ENCODE measurements around the gene PREX1. TPM values are rescaled to one million over a fixed set of nuclear protein-coding genes. Genes with fewer than 3 reads are reported as not detected.

PREX1 gene
- polyA plus RNA-seq, 1 donor = 9.9 TPM

DNA sequence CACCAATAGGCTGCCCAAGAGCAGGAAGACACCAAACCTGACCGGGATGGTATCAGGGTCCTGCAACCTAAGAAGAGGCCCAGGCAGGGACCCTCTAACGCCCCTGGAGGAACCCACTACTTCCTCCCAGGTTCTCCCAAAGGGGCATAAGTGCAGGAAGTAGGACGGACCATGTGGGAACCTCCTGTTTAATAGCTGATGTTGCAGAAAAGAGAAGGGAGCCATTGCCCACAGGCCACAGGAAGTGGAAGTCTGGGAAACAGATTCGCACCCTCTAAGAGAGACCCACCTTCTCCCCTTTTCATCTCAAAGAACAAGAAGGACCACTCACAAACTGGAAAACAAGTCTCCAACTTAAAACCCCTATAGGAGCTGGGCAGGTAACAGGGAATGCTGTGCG lies 18.1 kb downstream of the PREX1 start:
- DNase-seq = no peak
- WGBS (ENCODE audit: insufficient coverage, low lambda C conversion rate) = no CpG with 5 or more reads among the region's 5 CpGs
- Histone ChIP-seq H3K36me3 (ENCODE audit: control insufficient read depth, insufficient read depth, low read length) (no peaks in the 10 kb centered on the region), H3K4me3 (ENCODE audit: low read length) (no peak overlapping the region), H3K4me1 (ENCODE audit: control insufficient read depth, insufficient read depth, low read length) (no peaks in the 10 kb centered on the region), H3K27ac (ENCODE audit: low read length) (no peak overlapping the region), H3K9me3 (ENCODE audit: control insufficient read depth, low read depth, low read length) (no peaks in the 10 kb centered on the region), H3K27me3 (ENCODE audit: control insufficient read depth, insufficient read depth, low read length) (peaks cover 8% of the 10 kb centered on the region)

DNA sequence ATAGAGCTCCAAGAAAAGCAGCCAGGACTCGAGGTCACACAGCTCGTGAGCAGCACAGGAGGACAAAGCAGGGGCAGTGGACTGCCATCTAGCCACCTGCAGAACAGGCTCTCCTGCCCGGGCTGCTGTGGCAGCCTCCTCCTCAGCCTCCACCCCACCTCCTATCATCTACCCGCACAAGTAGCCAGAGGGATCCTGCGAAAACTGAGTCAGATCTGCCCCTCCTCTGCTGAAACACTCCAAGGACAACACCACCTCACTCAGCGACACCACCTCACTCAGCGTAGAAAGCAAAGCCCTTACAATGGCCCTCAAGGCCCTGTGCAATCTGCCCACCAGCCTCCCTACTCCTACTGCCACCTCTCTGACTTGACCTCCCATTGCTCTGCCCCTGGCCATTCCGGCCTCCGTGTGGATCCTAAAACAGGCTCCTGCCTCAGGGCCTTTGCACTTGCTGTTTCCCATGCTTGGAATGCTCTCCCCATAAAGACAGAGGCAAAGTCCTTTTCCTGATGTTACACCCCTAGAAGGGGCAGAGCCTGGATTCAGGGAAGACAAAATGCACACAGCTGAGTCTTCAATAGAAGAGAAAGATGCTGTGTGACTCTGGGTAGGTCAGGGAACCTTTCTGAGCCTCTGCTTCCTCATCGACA lies 19.3 kb downstream of the PREX1 start:
- DNase-seq = no peak
- H3K27me3 ChIP-seq (ENCODE audit: control insufficient read depth, insufficient read depth, low read length) = peaks cover 4% of the 10 kb centered on the region
- WGBS (ENCODE audit: insufficient coverage, low lambda C conversion rate) = 100% methylated on average over 2 of the region's 10 CpGs
- H3K4me3 ChIP-seq (ENCODE audit: low read length) = no peak overlapping the region
- no peak overlapping the region for H3K27ac ChIP-seq (ENCODE audit: low read length)
- no peaks in the 10 kb centered on the region for H3K36me3 ChIP-seq (ENCODE audit: control insufficient read depth, insufficient read depth, low read length)
- H3K9me3 ChIP-seq (ENCODE audit: control insufficient read depth, low read depth, low read length) = no peaks in the 10 kb centered on the region
- H3K4me1 ChIP-seq (ENCODE audit: control insufficient read depth, insufficient read depth, low read length) = no peaks in the 10 kb centered on the region

DNA sequence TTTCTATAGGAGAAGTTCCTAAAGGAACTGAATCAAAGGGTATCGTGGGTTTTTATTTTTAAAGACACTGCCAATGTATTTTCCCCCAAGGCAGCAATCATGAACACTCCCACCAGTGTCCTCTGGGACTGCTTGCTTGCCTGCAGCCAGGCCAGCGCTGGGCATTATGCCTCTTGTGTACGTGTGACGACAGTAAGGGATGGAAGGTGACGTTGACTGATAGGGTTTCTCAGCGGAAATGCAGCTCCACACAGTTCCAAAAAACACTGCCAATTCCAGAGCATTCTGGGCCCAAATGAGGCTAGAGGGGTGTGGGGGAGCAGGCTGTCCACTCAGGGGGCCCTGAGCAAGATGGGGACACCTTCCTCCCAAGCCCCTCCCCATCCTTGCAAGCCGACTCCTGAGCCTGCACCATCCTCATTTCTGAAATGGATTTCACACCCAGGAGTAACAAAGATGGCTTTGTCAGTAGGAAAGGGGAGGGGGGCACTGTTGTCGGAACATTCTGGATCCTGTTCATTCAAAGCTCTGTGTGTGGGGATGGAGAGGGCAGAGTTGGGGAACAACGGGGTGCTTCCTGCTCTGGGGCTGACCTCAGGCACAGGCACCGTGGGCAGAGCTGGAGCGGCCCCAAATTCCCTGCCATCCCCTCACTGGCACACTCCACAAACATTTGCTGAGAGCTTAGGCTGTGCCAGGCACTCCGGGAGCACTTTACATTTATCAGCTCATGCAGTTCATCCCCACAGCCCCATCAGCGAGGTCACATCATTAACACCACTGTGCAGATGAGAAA lies 20.0 kb downstream of the PREX1 start:
- no peak overlapping the region for H3K27ac ChIP-seq (ENCODE audit: low read length)
- H3K9me3 ChIP-seq (ENCODE audit: control insufficient read depth, low read depth, low read length) = no peaks in the 10 kb centered on the region
- H3K27me3 ChIP-seq (ENCODE audit: control insufficient read depth, insufficient read depth, low read length) = peaks cover 4% of the 10 kb centered on the region
- H3K36me3 ChIP-seq (ENCODE audit: control insufficient read depth, insufficient read depth, low read length) = no peaks in the 10 kb centered on the region
- no peak overlapping the region for H3K4me3 ChIP-seq (ENCODE audit: low read length)
- DNase-seq = no peak
- no peaks in the 10 kb centered on the region for H3K4me1 ChIP-seq (ENCODE audit: control insufficient read depth, insufficient read depth, low read length)
- no CpG with 5 or more reads among the region's 13 CpGs for WGBS (ENCODE audit: insufficient coverage, low lambda C conversion rate)

DNA sequence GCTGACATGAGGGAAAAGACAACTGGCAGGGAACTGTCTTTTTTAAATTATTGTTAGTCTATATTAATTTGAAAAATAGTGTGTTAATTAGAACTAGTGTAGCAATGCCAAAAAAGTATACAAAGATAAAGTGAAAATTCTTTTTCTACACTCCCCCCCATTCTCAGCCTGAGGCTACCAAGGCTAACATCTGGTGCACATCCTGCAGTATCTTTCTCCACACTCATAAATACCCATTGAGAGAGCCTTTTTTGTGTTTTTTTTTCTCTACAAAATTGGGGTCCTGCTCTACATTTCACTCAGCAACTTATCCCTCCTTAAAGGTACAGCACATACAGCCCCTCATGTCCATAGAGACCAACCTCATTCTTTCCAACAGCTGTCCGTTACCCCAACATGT lies 20.7 kb downstream of the PREX1 start:
- Histone ChIP-seq H3K36me3 (ENCODE audit: control insufficient read depth, insufficient read depth, low read length) (no peaks in the 10 kb centered on the region), H3K27me3 (ENCODE audit: control insufficient read depth, insufficient read depth, low read length) (peaks cover 4% of the 10 kb centered on the region), H3K4me3 (ENCODE audit: low read length) (no peak overlapping the region), H3K4me1 (ENCODE audit: control insufficient read depth, insufficient read depth, low read length) (no peaks in the 10 kb centered on the region), H3K27ac (ENCODE audit: low read length) (no peak overlapping the region), H3K9me3 (ENCODE audit: control insufficient read depth, low read depth, low read length) (no peaks in the 10 kb centered on the region)
- WGBS (ENCODE audit: insufficient coverage, low lambda C conversion rate) = 100% methylated on average over 1 of the region's 1 CpG
- no peak for DNase-seq

DNA sequence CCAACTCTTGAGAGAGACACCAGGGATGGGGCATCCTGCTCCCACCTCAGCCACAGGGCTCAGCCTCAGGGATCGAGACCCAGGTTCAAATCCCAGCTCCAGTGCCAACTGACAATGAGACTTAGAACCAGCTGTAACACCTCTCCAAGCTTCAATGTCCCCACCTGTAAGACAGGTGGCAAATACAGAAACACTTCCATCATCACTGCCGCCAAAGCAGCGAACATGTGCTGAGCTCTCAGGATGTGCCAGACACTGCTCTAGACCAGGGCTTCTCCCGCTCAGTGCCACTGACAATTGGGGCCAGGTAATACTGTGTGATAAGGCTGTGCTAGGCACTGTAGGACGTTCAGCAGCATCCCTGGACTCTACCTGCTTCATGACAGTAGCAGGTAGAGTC lies 22.1 kb downstream of the PREX1 start:
- WGBS (ENCODE audit: insufficient coverage, low lambda C conversion rate) = no CpG with 5 or more reads among the region's 5 CpGs
- H3K4me1 ChIP-seq (ENCODE audit: control insufficient read depth, insufficient read depth, low read length) = no peaks in the 10 kb centered on the region
- H3K4me3 ChIP-seq (ENCODE audit: low read length) = no peak overlapping the region
- H3K36me3 ChIP-seq (ENCODE audit: control insufficient read depth, insufficient read depth, low read length) = no peaks in the 10 kb centered on the region
- no peaks in the 10 kb centered on the region for H3K9me3 ChIP-seq (ENCODE audit: control insufficient read depth, low read depth, low read length)
- H3K27ac ChIP-seq (ENCODE audit: low read length) = no peak overlapping the region
- peaks cover 4% of the 10 kb centered on the region for H3K27me3 ChIP-seq (ENCODE audit: control insufficient read depth, insufficient read depth, low read length)
- DNase-seq = no peak

DNA sequence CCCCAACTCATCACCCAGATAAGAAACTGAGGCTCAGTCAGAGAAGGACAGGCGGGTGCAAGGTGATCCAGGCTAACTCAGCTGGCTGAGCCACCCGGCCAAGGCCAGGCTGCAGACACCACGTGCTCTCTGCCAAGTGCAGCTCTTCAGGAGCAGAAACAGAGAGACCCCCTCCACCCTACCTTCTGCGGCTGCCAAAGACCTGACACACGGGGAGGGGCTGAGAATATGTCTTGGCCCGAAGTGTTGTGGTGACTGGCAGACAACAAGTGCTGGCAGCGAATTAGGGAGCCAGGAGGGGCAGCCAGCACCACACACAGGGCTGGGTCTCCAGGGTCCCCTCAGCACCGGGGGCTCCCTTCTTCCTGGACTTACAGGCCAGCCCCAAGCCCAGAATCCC lies 22.5 kb downstream of the PREX1 start:
- no peak for DNase-seq
- Histone ChIP-seq H3K4me1 (ENCODE audit: control insufficient read depth, insufficient read depth, low read length) (no peaks in the 10 kb centered on the region), H3K4me3 (ENCODE audit: low read length) (no peak overlapping the region), H3K27ac (ENCODE audit: low read length) (no peak overlapping the region), H3K27me3 (ENCODE audit: control insufficient read depth, insufficient read depth, low read length) (peaks cover 4% of the 10 kb centered on the region), H3K36me3 (ENCODE audit: control insufficient read depth, insufficient read depth, low read length) (no peaks in the 10 kb centered on the region), H3K9me3 (ENCODE audit: control insufficient read depth, low read depth, low read length) (no peaks in the 10 kb centered on the region)
- WGBS (ENCODE audit: insufficient coverage, low lambda C conversion rate) = no CpG with 5 or more reads among the region's 8 CpGs

DNA sequence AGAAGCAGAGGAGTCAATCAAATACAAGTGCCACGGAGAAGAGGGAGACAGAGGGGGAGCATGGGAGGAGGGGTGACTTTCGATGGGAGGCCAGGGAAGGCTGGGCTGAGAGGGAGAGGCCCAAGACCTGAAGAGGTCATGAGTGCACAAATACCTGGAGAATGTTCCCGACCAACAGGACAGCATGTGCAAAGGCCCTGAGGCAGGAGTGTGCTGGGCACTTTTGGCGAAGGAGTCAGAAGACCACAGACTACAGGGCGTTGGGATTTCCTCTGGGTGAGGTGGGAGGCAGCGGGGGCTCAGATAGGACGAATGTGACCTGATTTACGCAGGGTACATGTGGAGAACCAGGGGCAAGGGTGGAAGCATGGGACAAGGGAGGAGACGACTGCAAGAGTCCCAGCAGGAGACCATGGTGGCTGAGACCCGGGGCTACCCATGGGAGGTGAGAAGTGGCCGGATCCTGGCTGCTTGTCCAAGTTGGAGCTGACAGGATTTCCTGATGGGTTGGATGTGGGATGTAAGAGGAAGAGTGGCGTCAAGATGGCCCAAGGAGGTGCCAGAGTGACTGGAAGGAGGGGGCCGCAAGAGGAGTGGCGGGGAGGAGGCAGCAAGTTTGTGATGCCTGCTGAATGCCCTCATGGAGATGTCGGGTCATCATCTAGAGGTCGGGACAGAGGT lies 23.4 kb downstream of the PREX1 start:
- Histone ChIP-seq H3K36me3 (ENCODE audit: control insufficient read depth, insufficient read depth, low read length) (no peaks in the 10 kb centered on the region), H3K9me3 (ENCODE audit: control insufficient read depth, low read depth, low read length) (no peaks in the 10 kb centered on the region), H3K27me3 (ENCODE audit: control insufficient read depth, insufficient read depth, low read length) (peaks cover 4% of the 10 kb centered on the region), H3K27ac (ENCODE audit: low read length) (no peak overlapping the region), H3K4me1 (ENCODE audit: control insufficient read depth, insufficient read depth, low read length) (no peaks in the 10 kb centered on the region), H3K4me3 (ENCODE audit: low read length) (no peak overlapping the region)
- WGBS (ENCODE audit: insufficient coverage, low lambda C conversion rate) = 100% methylated on average over 1 of the region's 16 CpGs
- no peak for DNase-seq

DNA sequence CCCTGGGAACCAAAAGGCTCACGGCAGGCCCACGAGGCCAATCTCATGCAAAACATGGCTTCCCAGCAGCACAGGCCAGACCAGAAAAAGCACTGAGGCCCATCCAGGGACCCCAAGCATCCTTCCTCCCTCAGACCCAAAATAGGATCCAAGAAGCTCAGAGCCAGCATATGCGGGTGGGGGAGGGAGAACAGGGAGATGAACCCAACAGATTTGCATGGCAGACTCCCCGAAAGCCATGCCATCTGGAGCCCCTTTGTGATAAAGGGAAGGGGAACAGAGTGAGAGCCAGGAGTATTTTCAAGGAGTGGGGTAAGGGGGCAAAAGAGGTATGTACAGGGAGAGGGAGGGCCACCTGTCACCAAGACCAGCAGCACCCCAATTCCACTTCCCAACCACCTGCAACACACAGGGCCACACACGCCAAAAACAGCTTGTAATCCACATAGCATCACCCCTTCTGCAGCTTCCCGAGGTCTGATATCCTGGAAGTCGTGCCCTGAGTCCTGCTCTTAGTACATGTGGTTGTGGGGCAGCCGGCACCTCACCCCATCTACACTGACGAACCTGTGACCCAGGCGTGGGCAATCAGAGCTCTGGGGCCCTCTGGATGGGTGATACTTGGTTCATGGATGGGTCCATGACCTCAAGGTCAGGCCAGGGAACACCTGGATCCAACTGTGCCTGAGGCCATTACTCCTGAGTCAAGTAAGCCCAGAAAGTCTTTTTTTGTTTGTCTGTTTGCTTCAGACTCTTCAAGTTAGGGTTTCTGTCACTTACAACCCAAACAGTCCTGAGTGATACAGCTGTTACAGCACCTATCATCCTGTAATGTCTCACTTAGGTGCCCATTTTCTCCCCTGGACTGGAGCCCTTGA lies 24.4 kb downstream of the PREX1 start:
- no CpG with 5 or more reads among the region's 10 CpGs for WGBS (ENCODE audit: insufficient coverage, low lambda C conversion rate)
- H3K4me3 ChIP-seq (ENCODE audit: low read length) = no peak overlapping the region
- no peaks in the 10 kb centered on the region for H3K4me1 ChIP-seq (ENCODE audit: control insufficient read depth, insufficient read depth, low read length)
- H3K9me3 ChIP-seq (ENCODE audit: control insufficient read depth, low read depth, low read length) = no peaks in the 10 kb centered on the region
- no peak for DNase-seq
- H3K27me3 ChIP-seq (ENCODE audit: control insufficient read depth, insufficient read depth, low read length) = peaks cover 4% of the 10 kb centered on the region
- H3K27ac ChIP-seq (ENCODE audit: low read length) = no peak overlapping the region
- H3K36me3 ChIP-seq (ENCODE audit: control insufficient read depth, insufficient read depth, low read length) = no peaks in the 10 kb centered on the region

DNA sequence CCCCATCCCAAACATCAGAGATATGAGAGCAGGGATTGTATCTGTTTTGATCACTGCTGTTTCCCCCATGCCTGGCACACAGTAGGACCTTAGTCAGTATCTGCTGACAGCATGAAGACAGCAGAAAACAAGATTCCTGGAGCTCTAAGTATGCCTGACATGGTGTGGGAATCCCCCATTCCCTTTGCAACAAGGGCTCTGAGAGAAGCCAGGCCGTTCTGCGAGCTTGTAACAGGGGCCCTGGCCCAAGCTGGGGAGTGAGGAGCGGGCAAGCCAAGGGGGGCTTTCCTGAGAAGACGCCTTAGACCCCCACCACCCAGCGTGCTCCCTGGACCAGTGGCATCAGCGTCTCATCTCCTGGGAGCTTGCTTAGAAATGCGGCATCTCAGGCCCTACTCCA lies 25.2 kb downstream of the PREX1 start:
- Histone ChIP-seq H3K36me3 (ENCODE audit: control insufficient read depth, insufficient read depth, low read length) (no peaks in the 10 kb centered on the region), H3K27ac (ENCODE audit: low read length) (no peak overlapping the region), H3K9me3 (ENCODE audit: control insufficient read depth, low read depth, low read length) (no peaks in the 10 kb centered on the region), H3K27me3 (ENCODE audit: control insufficient read depth, insufficient read depth, low read length) (peaks cover 4% of the 10 kb centered on the region), H3K4me1 (ENCODE audit: control insufficient read depth, insufficient read depth, low read length) (no peaks in the 10 kb centered on the region), H3K4me3 (ENCODE audit: low read length) (no peak overlapping the region)
- WGBS (ENCODE audit: insufficient coverage, low lambda C conversion rate) = no CpG with 5 or more reads among the region's 7 CpGs
- no peak for DNase-seq

DNA sequence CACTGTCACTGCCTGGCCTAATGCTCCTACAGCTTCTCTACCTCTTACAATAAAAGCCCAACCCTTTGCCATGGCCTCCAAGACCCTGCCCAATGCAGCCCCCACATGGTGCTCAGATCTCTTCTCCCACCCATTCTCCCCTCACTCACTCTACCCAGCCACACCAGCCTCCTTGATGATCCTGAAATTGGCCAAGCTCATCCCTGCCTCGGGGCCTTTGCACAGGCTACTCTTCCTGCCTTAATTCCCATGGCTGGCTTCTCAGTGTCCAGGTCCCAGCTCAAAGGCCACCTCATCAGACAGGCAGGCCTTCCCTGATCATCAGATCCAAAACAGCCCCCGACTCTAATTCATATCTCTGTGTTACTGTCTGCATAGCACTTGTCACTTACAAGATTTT lies 25.6 kb downstream of the PREX1 start:
- Histone ChIP-seq H3K27ac (ENCODE audit: low read length) (no peak overlapping the region), H3K9me3 (ENCODE audit: control insufficient read depth, low read depth, low read length) (no peaks in the 10 kb centered on the region), H3K4me3 (ENCODE audit: low read length) (no peak overlapping the region), H3K4me1 (ENCODE audit: control insufficient read depth, insufficient read depth, low read length) (no peaks in the 10 kb centered on the region), H3K36me3 (ENCODE audit: control insufficient read depth, insufficient read depth, low read length) (no peaks in the 10 kb centered on the region), H3K27me3 (ENCODE audit: control insufficient read depth, insufficient read depth, low read length) (peaks cover 4% of the 10 kb centered on the region)
- no peak for DNase-seq
- WGBS (ENCODE audit: insufficient coverage, low lambda C conversion rate) = no CpG with 5 or more reads among the region's 2 CpGs

All from large intestine (tissue), 3 donors.